Measurements from ENCODE around the gene SMAP2. TPM values are rescaled to one million over a fixed set of nuclear protein-coding genes. Genes with fewer than 3 reads are reported as not detected.

The SMAP2 gene
- total RNA-seq, 2 experiments from 2014 or later: 204 to 209 TPM

DNA sequence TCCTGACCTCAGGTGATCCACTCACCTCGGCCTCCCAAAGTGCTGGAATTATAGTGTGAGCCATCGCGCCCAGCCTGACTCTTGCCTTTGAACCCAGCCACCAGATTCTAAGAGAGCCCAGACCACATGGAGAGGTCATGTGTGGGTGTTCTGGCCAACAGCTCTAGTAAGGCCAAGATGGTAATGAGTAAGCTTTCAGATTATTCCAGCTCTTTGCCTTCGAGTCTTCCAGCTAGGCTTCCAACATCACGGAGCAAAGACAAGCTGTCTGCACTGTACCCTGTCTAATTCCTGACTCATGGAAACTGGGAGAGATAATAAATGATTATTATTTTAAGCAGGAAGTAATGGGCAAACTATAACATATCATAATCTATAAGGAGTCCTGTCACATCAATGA lies 61.9 kb downstream of the SMAP2 start:
- H3K4me3 Mint-ChIP-seq: no peak overlapping the region
- ChIA-PET POLR2A (interaction anchor here (0.6 to 1.0 kb wide), 3 partner anchors 12 to 178 kb away, joined by 3 read pairs; partner anchors contain the start of gene ZFP69B), CTCF (interaction anchor here (2.0 kb wide), 1 partner anchor 291 kb away, joined by 5 read pairs; no protein-coding TSS in a partner anchor)
- H3K27ac Mint-ChIP-seq: no peak overlapping the region
- intact Hi-C loops (cut with micrococcal nuclease): no loop called here
- no peaks in the 10 kb centered on the region for H3K9me3 Mint-ChIP-seq
- H3K4me1 Mint-ChIP-seq (ENCODE audit: low read depth): peaks cover 2% of the 10 kb centered on the region
- TF ChIP-seq, protein P1, sequence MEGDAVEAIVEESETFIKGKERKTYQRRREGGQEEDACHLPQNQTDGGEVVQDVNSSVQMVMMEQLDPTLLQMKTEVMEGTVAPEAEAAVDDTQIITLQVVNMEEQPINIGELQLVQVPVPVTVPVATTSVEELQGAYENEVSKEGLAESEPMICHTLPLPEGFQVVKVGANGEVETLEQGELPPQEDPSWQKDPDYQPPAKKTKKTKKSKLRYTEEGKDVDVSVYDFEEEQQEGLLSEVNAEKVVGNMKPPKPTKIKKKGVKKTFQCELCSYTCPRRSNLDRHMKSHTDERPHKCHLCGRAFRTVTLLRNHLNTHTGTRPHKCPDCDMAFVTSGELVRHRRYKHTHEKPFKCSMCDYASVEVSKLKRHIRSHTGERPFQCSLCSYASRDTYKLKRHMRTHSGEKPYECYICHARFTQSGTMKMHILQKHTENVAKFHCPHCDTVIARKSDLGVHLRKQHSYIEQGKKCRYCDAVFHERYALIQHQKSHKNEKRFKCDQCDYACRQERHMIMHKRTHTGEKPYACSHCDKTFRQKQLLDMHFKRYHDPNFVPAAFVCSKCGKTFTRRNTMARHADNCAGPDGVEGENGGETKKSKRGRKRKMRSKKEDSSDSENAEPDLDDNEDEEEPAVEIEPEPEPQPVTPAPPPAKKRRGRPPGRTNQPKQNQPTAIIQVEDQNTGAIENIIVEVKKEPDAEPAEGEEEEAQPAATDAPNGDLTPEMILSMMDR (IDR thresholded peaks at IDR 0.05): no peak
- no peaks in the 10 kb centered on the region for H3K27me3 Mint-ChIP-seq
- DNase-seq (no peak), ATAC-seq (no peak)
- H3K36me3 Mint-ChIP-seq (ENCODE audit: low read depth): peaks cover 2% of the 10 kb centered on the region

DNA sequence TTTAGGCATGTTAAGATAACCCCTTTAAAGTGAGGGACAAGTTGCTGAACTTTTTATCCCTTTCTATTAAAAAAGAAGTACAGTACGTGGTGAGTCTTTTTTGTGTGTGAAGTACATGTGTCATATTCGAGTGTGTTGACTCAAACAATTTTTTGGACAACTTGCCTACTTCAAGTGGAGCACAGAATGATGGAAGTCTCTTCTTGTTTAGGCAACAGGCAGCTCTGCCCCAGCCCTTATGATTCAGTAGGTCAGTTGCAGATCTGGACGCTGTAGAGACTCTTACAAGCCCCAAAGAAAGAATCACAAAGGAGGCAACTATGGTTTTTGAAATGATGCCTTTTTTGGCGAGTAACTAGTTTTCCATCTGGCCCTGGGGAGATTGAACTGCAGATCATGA lies 62.3 kb downstream of the SMAP2 start:
- ChIA-PET CTCF (no interaction called here), POLR2A (interaction anchor here (1.0 kb wide), 2 partner anchors 13 to 14 kb away, joined by 3 read pairs; partner anchors contain the start of gene ZFP69B)
- peaks cover 2% of the 10 kb centered on the region for H3K36me3 Mint-ChIP-seq (ENCODE audit: low read depth)
- DNase-seq (no peak), ATAC-seq (no peak)
- TF ChIP-seq, protein P1 (IDR thresholded peaks at IDR 0.05): no peak
- H3K4me3 Mint-ChIP-seq: no peak overlapping the region
- intact Hi-C loops (cut with micrococcal nuclease): no loop called here
- H3K27me3 Mint-ChIP-seq: no peaks in the 10 kb centered on the region
- H3K4me1 Mint-ChIP-seq (ENCODE audit: low read depth): peaks cover 2% of the 10 kb centered on the region
- H3K9me3 Mint-ChIP-seq: no peaks in the 10 kb centered on the region
- H3K27ac Mint-ChIP-seq: no peak overlapping the region

DNA sequence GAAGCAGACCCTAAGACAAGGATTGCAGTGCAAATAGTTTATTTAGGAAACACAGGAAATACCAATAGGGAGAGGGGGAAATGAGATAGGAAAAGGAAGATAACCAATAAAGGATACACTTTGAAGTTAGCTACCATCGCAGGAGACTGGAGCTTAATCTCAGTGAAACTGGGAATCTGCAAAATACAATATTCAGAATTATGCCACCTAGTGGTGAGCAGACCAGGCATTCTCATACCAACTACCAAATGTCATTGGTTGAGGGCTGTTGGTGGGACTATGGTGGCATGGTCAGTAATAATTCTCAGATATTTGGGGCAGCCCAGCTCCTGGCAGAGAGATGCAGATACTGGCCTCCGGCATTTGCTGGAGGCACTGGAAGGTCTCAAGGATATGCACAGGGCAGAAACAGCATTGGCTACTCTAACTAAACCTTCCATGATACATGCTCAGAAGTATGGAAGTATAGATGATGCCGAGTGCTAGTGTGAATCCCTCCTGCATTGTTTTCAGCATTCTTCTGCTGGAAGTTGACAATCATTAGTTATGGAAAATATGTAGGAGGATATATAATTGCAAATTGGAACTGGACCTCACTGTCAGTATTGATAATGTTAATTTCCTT lies 65.0 kb downstream of the SMAP2 start:
- Mint-ChIP-seq H3K4me3 (no peak overlapping the region), H3K36me3 (ENCODE audit: low read depth) (peaks cover 2% of the 10 kb centered on the region), H3K27ac (no peak overlapping the region), H3K27me3 (no peaks in the 10 kb centered on the region), H3K9me3 (no peaks in the 10 kb centered on the region), H3K4me1 (ENCODE audit: low read depth) (peaks cover 2% of the 10 kb centered on the region)
- ATAC-seq: no peak
- TF ChIP-seq, protein P1 (IDR thresholded peaks at IDR 0.05): peak; percentile 82
- POLR2A ChIA-PET: interaction anchor here (0.5 to 1.5 kb wide), 4 partner anchors 11 to 285 kb away, joined by 3 to 4 read pairs (median 4); partner anchors contain the start of gene ZFP69B
- CTCF ChIA-PET: interaction anchor here (0.6 to 3.9 kb wide), 30 partner anchors 9 to 353 kb away, joined by 3 to 29 read pairs (median 3); partner anchors contain the start of gene ZFP69B
- intact Hi-C loops (cut with micrococcal nuclease): no loop called here
- DNase-seq: peak; percentile 37

DNA sequence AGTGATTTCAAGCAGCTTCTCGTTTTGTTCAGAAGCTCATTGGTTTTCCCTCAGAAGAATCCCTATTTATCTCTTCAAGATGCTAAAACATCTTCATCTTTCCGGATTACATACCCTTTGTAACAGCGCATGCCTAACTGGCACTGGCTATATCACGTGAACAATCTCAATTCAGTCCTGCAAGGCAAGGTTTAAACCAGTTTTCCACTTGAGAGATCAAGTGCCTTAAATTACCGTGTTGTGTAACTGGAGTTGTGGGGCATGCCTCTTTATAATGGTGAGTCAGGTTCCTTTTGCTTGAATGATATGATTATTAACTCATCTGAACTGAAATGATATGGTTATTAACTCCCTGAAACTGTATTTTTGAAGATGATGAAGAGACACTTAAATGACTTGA lies 65.7 kb downstream of the SMAP2 start:
- intact Hi-C loops (cut with micrococcal nuclease): no loop called here
- Mint-ChIP-seq H3K4me3 (no peak overlapping the region), H3K9me3 (no peaks in the 10 kb centered on the region), H3K27me3 (no peaks in the 10 kb centered on the region), H3K27ac (no peak overlapping the region), H3K36me3 (ENCODE audit: low read depth) (peaks cover 7% of the 10 kb centered on the region), H3K4me1 (ENCODE audit: low read depth) (peaks cover 2% of the 10 kb centered on the region)
- ChIA-PET POLR2A (interaction anchor here (0.8 to 1.5 kb wide), 3 partner anchors 11 to 15 kb away, joined by 3 to 6 read pairs (median 3); partner anchors contain the start of gene ZFP69B), CTCF (interaction anchor here (1.0 to 3.9 kb wide), 8 partner anchors 13 to 295 kb away, joined by 3 to 29 read pairs (median 4); no protein-coding TSS in a partner anchor)
- TF ChIP-seq, protein P1 (IDR thresholded peaks at IDR 0.05): no peak
- ATAC-seq (no peak), DNase-seq (no peak)

Data from activated CD8-positive, alpha-beta T cell treated with anti-CD3 and anti-CD28 coated beads for 36 hours (primary cell).